ENCODE results near the gene TOMM34. TPM values are rescaled to one million over a fixed set of nuclear protein-coding genes. Genes with fewer than 3 reads are reported as not detected.

TOMM34 gene
- total RNA-seq, result 10 to 100 TPM; 21.4 to 23.3 TPM

GRCh38 chr20:44960103-44960852 lies at the start of gene TOMM34:
Gene TOMM34 (minus strand): TSS chr20:44960397. CDS start chr20:44960333, 64 bp downstream.
- ChIA-PET CTCF (interaction anchor here (0.8 to 2.8 kb wide), 5 partner anchors 11 to 52 kb away, joined by 3 to 20 read pairs (median 3); no protein-coding TSS in a partner anchor), POLR2A (no interaction called here)
- Mint-ChIP-seq H3K36me3 (ENCODE audit: low read depth) (peaks cover 22% of the 10 kb centered on the region), H3K27me3 (no peaks in the 10 kb centered on the region), H3K4me3 (peak within 1 kb of the TSS; percentile 97), H3K9me3 (peaks cover 2% of the 10 kb centered on the region), H3K27ac (peak within 1 kb of the TSS; percentile 92), H3K4me1 (peaks cover 76% of the 10 kb centered on the region)
- DNase-seq, result peak; percentile 95

GRCh38 chr20:45008521-45009049 lies 48.4 kb upstream of the TOMM34 start:
- Mint-ChIP-seq H3K9me3 (no peaks in the 10 kb centered on the region), H3K36me3 (ENCODE audit: low read depth) (peaks cover 60% of the 10 kb centered on the region), H3K4me3 (no peak overlapping the region), H3K27me3 (no peaks in the 10 kb centered on the region), H3K4me1 (peaks cover 32% of the 10 kb centered on the region), H3K27ac (no peak overlapping the region)
- DNase-seq, result no peak
- CTCF ChIA-PET, result interaction anchor here (2.5 kb wide), 1 partner anchor 16 kb away, joined by 10 read pairs; no protein-coding TSS in a partner anchor
- POLR2A ChIA-PET, result no interaction called here

- no peaks in the 10 kb centered on the region for H3K9me3 Mint-ChIP-seq
- peaks cover 41% of the 10 kb centered on the region for H3K4me1 Mint-ChIP-seq
- no peak for DNase-seq
- POLR2A ChIA-PET, result no interaction called here
- no peak overlapping the region for H3K4me3 Mint-ChIP-seq
- CTCF ChIA-PET, result interaction anchor here (0.9 to 1.0 kb wide), 3 partner anchors 10 to 99 kb away, joined by 3 to 6 read pairs (median 3); no protein-coding TSS in a partner anchor
- H3K27me3 Mint-ChIP-seq, result no peaks in the 10 kb centered on the region
- H3K27ac Mint-ChIP-seq, result no peak overlapping the region
- H3K36me3 Mint-ChIP-seq (ENCODE audit: low read depth), result peaks cover 72% of the 10 kb centered on the region
Observed at GRCh38 chr20:44997668-44998067, 37.5 kb upstream of the TOMM34 start.

GRCh38 chr20:44997171-44997570 lies 37.0 kb upstream of the TOMM34 start:
- H3K9me3 Mint-ChIP-seq, result no peaks in the 10 kb centered on the region
- ChIA-PET CTCF (interaction anchor here (0.7 to 1.6 kb wide), 3 partner anchors 10 to 15 kb away, joined by 4 to 8 read pairs (median 6); no protein-coding TSS in a partner anchor), POLR2A (no interaction called here)
- H3K27me3 Mint-ChIP-seq, result no peaks in the 10 kb centered on the region
- no peak for DNase-seq
- H3K36me3 Mint-ChIP-seq (ENCODE audit: low read depth), result peaks cover 73% of the 10 kb centered on the region
- peak overlapping the region; percentile 16 for H3K27ac Mint-ChIP-seq
- H3K4me3 Mint-ChIP-seq, result no peak overlapping the region
- peaks cover 43% of the 10 kb centered on the region for H3K4me1 Mint-ChIP-seq

- Mint-ChIP-seq H3K4me1 (peaks cover 59% of the 10 kb centered on the region), H3K9me3 (no peaks in the 10 kb centered on the region), H3K36me3 (ENCODE audit: low read depth) (peaks cover 72% of the 10 kb centered on the region), H3K27ac (peak overlapping the region; percentile 76), H3K27me3 (no peaks in the 10 kb centered on the region), H3K4me3 (peak overlapping the region; percentile 23)
- CTCF ChIA-PET, result interaction anchor here (1.0 to 2.3 kb wide), 2 partner anchors 14 to 30 kb away, joined by 3 to 10 read pairs; no protein-coding TSS in a partner anchor
- no peak for DNase-seq
- POLR2A ChIA-PET, result interaction anchor here (1.1 kb wide), 1 partner anchor 26 kb away, joined by 5 read pairs; no protein-coding TSS in a partner anchor
Observed at GRCh38 chr20:44993343-44993742, 33.1 kb upstream of the TOMM34 start.

GRCh38 chr20:44990957-44991356 lies 30.8 kb upstream of the TOMM34 start:
- peak overlapping the region; percentile 91 for H3K27ac Mint-ChIP-seq
- CTCF ChIA-PET, result interaction anchor here (0.9 to 1.7 kb wide), 3 partner anchors 9 to 53 kb away, joined by 3 to 5 read pairs (median 3); no protein-coding TSS in a partner anchor
- H3K4me1 Mint-ChIP-seq, result peaks cover 70% of the 10 kb centered on the region
- POLR2A ChIA-PET, result no interaction called here
- no peaks in the 10 kb centered on the region for H3K27me3 Mint-ChIP-seq
- H3K4me3 Mint-ChIP-seq, result peak overlapping the region; percentile 74
- peaks cover 67% of the 10 kb centered on the region for H3K36me3 Mint-ChIP-seq (ENCODE audit: low read depth)
- DNase-seq, result no peak
- H3K9me3 Mint-ChIP-seq, result no peaks in the 10 kb centered on the region

GRCh38 chr20:44990425-44990824 lies 30.2 kb upstream of the TOMM34 start:
- peak; percentile 31 for DNase-seq
- Mint-ChIP-seq H3K27ac (peak overlapping the region; percentile 91), H3K4me3 (peak overlapping the region; percentile 74), H3K36me3 (ENCODE audit: low read depth) (peaks cover 68% of the 10 kb centered on the region), H3K4me1 (peaks cover 70% of the 10 kb centered on the region), H3K27me3 (no peaks in the 10 kb centered on the region), H3K9me3 (no peaks in the 10 kb centered on the region)
- ChIA-PET POLR2A (interaction anchor here (0.8 kb wide), 1 partner anchor 12 kb away, joined by 4 read pairs; no protein-coding TSS in a partner anchor), CTCF (interaction anchor here (0.9 to 1.7 kb wide), 3 partner anchors 9 to 54 kb away, joined by 3 to 5 read pairs (median 3); no protein-coding TSS in a partner anchor)

GRCh38 chr20:44988631-44989171 lies 28.5 kb upstream of the TOMM34 start:
- CTCF ChIA-PET, result no interaction called here
- no peak for DNase-seq
- Mint-ChIP-seq H3K4me3 (no peak overlapping the region), H3K9me3 (no peaks in the 10 kb centered on the region), H3K27ac (no peak overlapping the region), H3K27me3 (no peaks in the 10 kb centered on the region), H3K36me3 (ENCODE audit: low read depth) (peaks cover 71% of the 10 kb centered on the region), H3K4me1 (peaks cover 65% of the 10 kb centered on the region)
- POLR2A ChIA-PET, result no interaction called here

- Mint-ChIP-seq H3K9me3 (no peaks in the 10 kb centered on the region), H3K36me3 (ENCODE audit: low read depth) (peaks cover 75% of the 10 kb centered on the region), H3K4me1 (peaks cover 60% of the 10 kb centered on the region), H3K4me3 (no peak overlapping the region), H3K27ac (peak overlapping the region; percentile 15), H3K27me3 (no peaks in the 10 kb centered on the region)
- no peak for DNase-seq
- ChIA-PET POLR2A (no interaction called here), CTCF (no interaction called here)
Observed at GRCh38 chr20:44983093-44983674, 23.0 kb upstream of the TOMM34 start.

GRCh38 chr20:44981736-44982406 lies 21.7 kb upstream of the TOMM34 start:
- POLR2A ChIA-PET, result interaction anchor here (0.6 kb wide), 1 partner anchor 320 kb away, joined by 3 read pairs; no protein-coding TSS in a partner anchor
- CTCF ChIA-PET, result interaction anchor here (0.6 to 1.4 kb wide), 7 partner anchors 9 to 766 kb away, joined by 3 to 6 read pairs (median 3); no protein-coding TSS in a partner anchor
- no peak for DNase-seq
- peaks cover 69% of the 10 kb centered on the region for H3K4me1 Mint-ChIP-seq
- peaks cover 80% of the 10 kb centered on the region for H3K36me3 Mint-ChIP-seq (ENCODE audit: low read depth)
- peak overlapping the region; percentile 78 for H3K27ac Mint-ChIP-seq
- no peak overlapping the region for H3K4me3 Mint-ChIP-seq
- H3K9me3 Mint-ChIP-seq, result no peaks in the 10 kb centered on the region
- H3K27me3 Mint-ChIP-seq, result no peaks in the 10 kb centered on the region

- ChIA-PET POLR2A (no interaction called here), CTCF (interaction anchor here (1.3 to 2.8 kb wide), 3 partner anchors 11 to 16 kb away, joined by 3 to 13 read pairs (median 8); no protein-coding TSS in a partner anchor)
- Mint-ChIP-seq H3K27me3 (no peaks in the 10 kb centered on the region), H3K9me3 (no peaks in the 10 kb centered on the region), H3K36me3 (ENCODE audit: low read depth) (peaks cover 83% of the 10 kb centered on the region), H3K4me3 (peak overlapping the region; percentile 64), H3K4me1 (peaks cover 75% of the 10 kb centered on the region), H3K27ac (peak overlapping the region; percentile 93)
- DNase-seq, result peak; percentile 85
Observed at GRCh38 chr20:44979090-44979621, 19.0 kb upstream of the TOMM34 start.

- H3K4me3 Mint-ChIP-seq, result no peak overlapping the region
- no peaks in the 10 kb centered on the region for H3K9me3 Mint-ChIP-seq
- DNase-seq, result no peak
- peak overlapping the region; percentile 93 for H3K27ac Mint-ChIP-seq
- no peaks in the 10 kb centered on the region for H3K27me3 Mint-ChIP-seq
- H3K4me1 Mint-ChIP-seq, result peaks cover 75% of the 10 kb centered on the region
- CTCF ChIA-PET, result no interaction called here
- peaks cover 83% of the 10 kb centered on the region for H3K36me3 Mint-ChIP-seq (ENCODE audit: low read depth)
- POLR2A ChIA-PET, result no interaction called here
Observed at GRCh38 chr20:44976698-44977097, 16.5 kb upstream of the TOMM34 start.

Measured in activated CD4-positive, alpha-beta T cell treated with anti-CD3 and anti-CD28 coated beads, Interleukin-2, amount 10 ng/mL, durations not matched to agents 7 days and 5 days (primary cell).